PC-3 (cell line): ENCODE results near the gene TBPL2. TPM values are rescaled to one million over a fixed set of nuclear protein-coding genes. Genes with fewer than 3 reads are reported as not detected.
A peak's percentile ranks its signal among the peaks of the same experiment; 100 is the strongest.
"Not testable (repeated sequence)": the region's sequence is repeated elsewhere in the genome, so short reads cannot be mapped to it uniquely, and the experiment has no call there.

Source experiments
- ATAC-seq: fragments of 200-7000 bp; cut with Tn5 transposase; 2 replicates; pipeline ENCODE4 v1.9.1; 2020; ENCODE audit warnings: mild to moderate bottlenecking, moderate library complexity
- BruUV-seq: library from RNA; stranded (reverse); fragments of 400-500 nt; replicated peaks from 2 replicates; lab custom pipeline; 2021; lab: Mats Ljungman, UMichigan
- CTCF ChIA-PET: fragments of 300-600 bp; sonication (Branson Sonifier 250); formaldehyde crosslinking; loops from one replicate; lab custom pipeline; 2022; ENCODE audit warnings: antibody characterized with exemption; lab: Charles Lee
- POLR2A ChIA-PET: fragments of 300-600 bp; sonication (Branson Sonifier 250); formaldehyde crosslinking; loops from one replicate; lab custom pipeline; 2022; ENCODE audit warnings: antibody characterized with exemption; ENCODE audit not compliant: unreplicated experiment; lab: Charles Lee
- DNase-seq: peaks from one replicate; pipeline ENCODE4 v3.0.0-alpha.2; 2015
- H2AFZ ChIP-seq: fragments of 300-600 bp; sonication (generic); 2 replicates; pipeline ENCODE4 v1.6.0; 2016; ENCODE audit warnings: antibody characterized with exemption, low read length
- H3F3A ChIP-seq: fragments of 300-600 bp; sonication (generic); one replicate; pipeline ENCODE4 v1.6.0; 2017; ENCODE audit warnings: antibody characterized with exemption, low read length, control low read depth, mild to moderate bottlenecking; ENCODE audit not compliant: unreplicated experiment
- H3K27ac ChIP-seq: fragments of 300-600 bp; sonication (generic); 2 replicates; pipeline ENCODE4 v1.5.1; 2016; ENCODE audit warnings: mild to moderate bottlenecking, low read length
- H3K27me3 ChIP-seq: fragments of 300-600 bp; sonication (generic); 2 replicates; pipeline ENCODE4 v1.6.1; 2016; ENCODE audit warnings: low read length, mixed read lengths
- H3K36me3 ChIP-seq: fragments of 300-600 bp; sonication (generic); 2 replicates; pipeline ENCODE4 v1.6.1; 2016; ENCODE audit warnings: low read depth, mixed run types, low read length, mixed read lengths
- H3K4me1 ChIP-seq: fragments of 300-600 bp; sonication (generic); 2 replicates; pipeline ENCODE4 v1.5.1; 2016; ENCODE audit warnings: low read length; ENCODE audit not compliant: insufficient read depth
- H3K4me2 ChIP-seq: fragments of 300-600 bp; sonication (generic); 2 replicates; pipeline ENCODE4 v1.6.0; 2016; ENCODE audit warnings: low read length
- H3K4me3 ChIP-seq: fragments of 300-600 bp; sonication (generic); 2 replicates; pipeline ENCODE4 v1.5.1; 2016; ENCODE audit warnings: mild to moderate bottlenecking, low read length, mixed read lengths
- H3K79me2 ChIP-seq: fragments of 300-600 bp; sonication (generic); 2 replicates; pipeline ENCODE4 v1.6.1; 2017; ENCODE audit warnings: low read length, mixed read lengths
- H3K9ac ChIP-seq: fragments of 300-600 bp; sonication (generic); 2 replicates; pipeline ENCODE4 v1.6.0; 2016; ENCODE audit warnings: mild to moderate bottlenecking, low read length
- H3K9me2 ChIP-seq: fragments of 300-600 bp; sonication (generic); replicated peaks from 2 replicates; pipeline ENCODE4 v1.6.1; 2016; ENCODE audit warnings: mixed run types, low read length, mixed read lengths
- H3K9me3 ChIP-seq: fragments of 300-600 bp; sonication (generic); 2 replicates; pipeline ENCODE4 v1.6.1; 2016; ENCODE audit warnings: low read length, mixed read lengths
- H4K20me1 ChIP-seq: fragments of 300-600 bp; sonication (generic); 2 replicates; pipeline ENCODE4 v1.6.1; 2016; ENCODE audit warnings: low read length, mixed read lengths
- EZH2 ChIP-seq: fragments of 300-600 bp; sonication (generic); IDR thresholded peaks from one replicate; pipeline ENCODE4 v1.6.1; 2017; ENCODE audit warnings: antibody characterized with exemption, mild to moderate bottlenecking, low read length; ENCODE audit not compliant: unreplicated experiment
- EZH2phosphoT487 ChIP-seq: fragments of 300-600 bp; sonication (generic); IDR thresholded peaks from 2 replicates; pipeline ENCODE4 v1.6.1; 2018; ENCODE audit warnings: mild to moderate bottlenecking, antibody characterized with exemption, low read length, borderline replicate concordance
- intact Hi-C: fragments of 100-400 bp; cut with micrococcal nuclease; formaldehyde crosslinking; loops from 2 replicates; pipeline ENCODE4 v1.9.0; 2023
- total RNA-seq: library from RNA; depleted of rRNA; stranded (reverse); fragments of >200 nt; gene quantifications from 2 replicates; pipeline ENCODE4 v1.2.3, GENCODE V29; 2014
- TF ChIP-seq, protein P1 (sequence below): fragments of 300-600 bp; sonication (generic); conservative IDR thresholded peaks from 2 replicates; pipeline ENCODE4 v1.5.1; 2017; ENCODE audit warnings: antibody characterized with exemption, low read depth, mild to moderate bottlenecking, low read length

The TBPL2 gene
- total RNA-seq, 1 experiment from 2014 or later: not detected

DNA sequence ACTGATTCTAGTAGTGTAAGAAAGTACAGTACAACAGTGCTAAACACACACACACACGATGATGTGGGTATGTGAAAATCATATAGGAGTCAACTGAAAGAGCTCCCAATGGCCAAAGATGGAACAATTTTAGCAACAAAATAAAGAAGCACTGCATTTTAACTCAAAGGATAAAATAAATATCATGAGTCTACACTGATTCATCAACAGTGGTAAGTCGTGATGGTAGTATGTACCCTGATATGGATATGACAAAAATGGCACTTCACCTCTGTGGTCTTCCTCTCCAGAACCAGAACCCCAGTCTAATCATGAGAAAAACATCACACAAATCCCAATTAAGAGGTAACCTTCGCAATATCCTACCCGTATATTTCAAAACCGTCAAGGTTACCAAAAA is 41.4 kb upstream of the TBPL2 start:
- ATAC-seq (peak; percentile 62), DNase-seq (peak; percentile 50)
- ChIA-PET POLR2A (no interaction called here), CTCF (no interaction called here)
- H3K79me2 ChIP-seq: no peaks in the 10 kb centered on the region
- H3K4me2 ChIP-seq: no peak overlapping the region
- no peaks in the 10 kb centered on the region for H4K20me1 ChIP-seq
- H3K4me1 ChIP-seq: peaks cover 16% of the 10 kb centered on the region
- no peaks in the 10 kb centered on the region for H3K27me3 ChIP-seq
- H2AFZ ChIP-seq: no peak overlapping the region
- H3K36me3 ChIP-seq: no peaks in the 10 kb centered on the region
- H3K9ac ChIP-seq: no peak overlapping the region
- no peaks in the 10 kb centered on the region for H3F3A ChIP-seq
- no peak overlapping the region for H3K4me3 ChIP-seq
- H3K9me2 ChIP-seq: no peaks in the 10 kb centered on the region
- intact Hi-C loops: no loop called here
- TF ChIP-seq EZH2phosphoT487 (no peak), EZH2 (no peak)
- TF ChIP-seq, protein P1, sequence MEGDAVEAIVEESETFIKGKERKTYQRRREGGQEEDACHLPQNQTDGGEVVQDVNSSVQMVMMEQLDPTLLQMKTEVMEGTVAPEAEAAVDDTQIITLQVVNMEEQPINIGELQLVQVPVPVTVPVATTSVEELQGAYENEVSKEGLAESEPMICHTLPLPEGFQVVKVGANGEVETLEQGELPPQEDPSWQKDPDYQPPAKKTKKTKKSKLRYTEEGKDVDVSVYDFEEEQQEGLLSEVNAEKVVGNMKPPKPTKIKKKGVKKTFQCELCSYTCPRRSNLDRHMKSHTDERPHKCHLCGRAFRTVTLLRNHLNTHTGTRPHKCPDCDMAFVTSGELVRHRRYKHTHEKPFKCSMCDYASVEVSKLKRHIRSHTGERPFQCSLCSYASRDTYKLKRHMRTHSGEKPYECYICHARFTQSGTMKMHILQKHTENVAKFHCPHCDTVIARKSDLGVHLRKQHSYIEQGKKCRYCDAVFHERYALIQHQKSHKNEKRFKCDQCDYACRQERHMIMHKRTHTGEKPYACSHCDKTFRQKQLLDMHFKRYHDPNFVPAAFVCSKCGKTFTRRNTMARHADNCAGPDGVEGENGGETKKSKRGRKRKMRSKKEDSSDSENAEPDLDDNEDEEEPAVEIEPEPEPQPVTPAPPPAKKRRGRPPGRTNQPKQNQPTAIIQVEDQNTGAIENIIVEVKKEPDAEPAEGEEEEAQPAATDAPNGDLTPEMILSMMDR: no peak
- BruUV-seq: no TSS peak
- H3K9me3 ChIP-seq: no peaks in the 10 kb centered on the region
- H3K27ac ChIP-seq: no peak overlapping the region

DNA sequence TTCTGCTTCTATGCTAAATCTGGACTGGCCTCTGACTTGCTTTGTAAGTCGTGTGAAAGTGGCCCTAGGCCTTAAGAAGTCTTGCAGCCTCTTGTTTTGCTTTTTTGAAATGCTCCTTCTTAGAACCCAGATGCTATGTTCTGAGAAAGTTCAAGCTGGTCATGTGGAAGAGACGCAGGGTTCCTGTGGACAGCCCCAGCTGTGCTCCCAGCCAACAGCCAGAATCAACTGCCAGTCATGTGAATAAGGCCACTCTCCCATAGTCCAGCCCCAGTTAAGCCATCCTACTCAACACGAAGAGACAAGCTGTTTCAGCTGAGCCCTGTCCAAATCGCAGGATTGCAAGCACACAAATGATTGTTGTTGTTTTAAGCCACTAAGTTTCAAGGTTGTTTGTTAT is 37.3 kb upstream of the TBPL2 start:
- no peak for DNase-seq
- H3K4me3 ChIP-seq: no peak overlapping the region
- no peaks in the 10 kb centered on the region for H3K9me3 ChIP-seq
- no peaks in the 10 kb centered on the region for H3K9me2 ChIP-seq
- no peak overlapping the region for H2AFZ ChIP-seq
- intact Hi-C loops: no loop called here
- POLR2A ChIA-PET: no interaction called here
- H3K27me3 ChIP-seq: no peaks in the 10 kb centered on the region
- no TSS peak for BruUV-seq
- no peak overlapping the region for H3K4me2 ChIP-seq
- H3K36me3 ChIP-seq: no peaks in the 10 kb centered on the region
- no peaks in the 10 kb centered on the region for H3K79me2 ChIP-seq
- H3K27ac ChIP-seq: no peak overlapping the region
- H3K9ac ChIP-seq: no peak overlapping the region
- CTCF ChIA-PET: no interaction called here
- H3K4me1 ChIP-seq: peaks cover 10% of the 10 kb centered on the region
- H3F3A ChIP-seq: no peaks in the 10 kb centered on the region
- no peaks in the 10 kb centered on the region for H4K20me1 ChIP-seq
- TF ChIP-seq, protein P1: no peak
- TF ChIP-seq EZH2phosphoT487 (no peak), EZH2 (no peak)
- no peak for ATAC-seq

DNA sequence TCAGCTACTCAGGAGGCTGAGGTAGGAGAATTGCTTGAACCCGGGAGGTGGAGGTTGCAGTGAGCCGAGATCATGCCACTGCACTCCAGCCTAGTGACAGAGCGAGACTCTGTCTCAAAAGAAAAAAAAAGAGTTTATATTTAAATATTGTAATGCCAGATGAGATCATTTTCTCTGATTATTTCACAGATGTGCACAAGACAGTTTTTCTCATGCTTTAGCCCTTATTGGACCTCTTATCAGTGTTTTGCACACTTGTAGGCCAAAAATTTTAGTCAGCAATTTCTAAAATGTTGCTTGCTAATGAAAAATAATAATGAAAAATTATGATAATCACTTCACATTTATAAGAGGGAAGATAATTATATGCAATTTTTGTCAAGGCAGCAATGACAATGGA is 36.0 kb upstream of the TBPL2 start:
- H3K79me2 ChIP-seq, CTCF ChIA-PET, H3K4me1 ChIP-seq, H3K9ac ChIP-seq, H2AFZ ChIP-seq, H3K36me3 ChIP-seq, H3K4me3 ChIP-seq, ATAC-seq, intact Hi-C loops, DNase-seq, H3K9me2 ChIP-seq, H3K27ac ChIP-seq, H4K20me1 ChIP-seq, H3K4me2 ChIP-seq, H3K9me3 ChIP-seq, POLR2A ChIA-PET, H3F3A ChIP-seq, BruUV-seq, H3K27me3 ChIP-seq: not testable (repeated sequence)
